Activated T-helper 17 cell treated with anti-CD3 and anti-CD28 coated beads, Interleukin-2, amount 50 U/mL, for 72 hours (primary cell): ENCODE results near the gene VAV1. TPM values are rescaled to one million over a fixed set of nuclear protein-coding genes. Genes with fewer than 3 reads are reported as not detected.
A peak's percentile ranks its signal among the peaks of the same experiment; 100 is the strongest.

Experiments used
- ATAC-seq: fragments of 150-1000 bp; cut with Tn5 transposase; replicated peaks from 2 replicates; pipeline ENCODE4 v1.10.0; 2021; ENCODE audit warnings: mild to moderate bottlenecking, moderate library complexity
- H3K27ac Mint-ChIP-seq: one replicate; pipeline ENCODE4 v1.8.0; 2022; ENCODE audit warnings: mixed read lengths
- H3K27me3 Mint-ChIP-seq: one replicate; pipeline ENCODE4 v1.8.0; 2022; ENCODE audit warnings: mixed read lengths
- H3K36me3 Mint-ChIP-seq: one replicate; pipeline ENCODE4 v1.8.0; 2022; ENCODE audit warnings: low read depth, mild to moderate bottlenecking, mixed read lengths
- H3K4me1 Mint-ChIP-seq: one replicate; pipeline ENCODE4 v1.8.0; 2022; ENCODE audit warnings: mixed read lengths
- H3K4me3 Mint-ChIP-seq: one replicate; pipeline ENCODE4 v1.8.0; 2022; ENCODE audit warnings: mild to moderate bottlenecking, mixed read lengths
- H3K9me3 Mint-ChIP-seq: one replicate; pipeline ENCODE4 v1.8.0; 2022; ENCODE audit warnings: mixed read lengths
- total RNA-seq, 2 donors: library from RNA; stranded (reverse); gene quantifications; one replicate each; pipeline ENCODE4 v1.2.3, GENCODE V29; 2022

The VAV1 gene
- total RNA-seq, 2 donors from 2014 or later, result 110 to 114 TPM

GRCh38 chr19:6842871-6843607, 70.5 kb downstream of the VAV1 start:
- Mint-ChIP-seq H3K4me1 (peaks cover 4% of the 10 kb centered on the region), H3K9me3 (no peaks in the 10 kb centered on the region), H3K27ac (no peak overlapping the region), H3K27me3 (no peaks in the 10 kb centered on the region), H3K4me3 (no peak overlapping the region), H3K36me3 (peaks cover 70% of the 10 kb centered on the region)
- ATAC-seq, result no peak

GRCh38 chr19:6847828-6848200, 75.3 kb downstream of the VAV1 start:
- no peak for ATAC-seq
- H3K27ac Mint-ChIP-seq, result no peak overlapping the region
- no peaks in the 10 kb centered on the region for H3K27me3 Mint-ChIP-seq
- H3K36me3 Mint-ChIP-seq, result peaks cover 78% of the 10 kb centered on the region
- no peak overlapping the region for H3K4me3 Mint-ChIP-seq
- H3K4me1 Mint-ChIP-seq, result no peaks in the 10 kb centered on the region
- H3K9me3 Mint-ChIP-seq, result no peaks in the 10 kb centered on the region

GRCh38 chr19:6848986-6849385, 76.5 kb downstream of the VAV1 start:
- Mint-ChIP-seq H3K9me3 (no peaks in the 10 kb centered on the region), H3K4me3 (no peak overlapping the region), H3K36me3 (peaks cover 77% of the 10 kb centered on the region), H3K27me3 (no peaks in the 10 kb centered on the region), H3K27ac (no peak overlapping the region), H3K4me1 (no peaks in the 10 kb centered on the region)
- ATAC-seq, result no peak

DNA sequence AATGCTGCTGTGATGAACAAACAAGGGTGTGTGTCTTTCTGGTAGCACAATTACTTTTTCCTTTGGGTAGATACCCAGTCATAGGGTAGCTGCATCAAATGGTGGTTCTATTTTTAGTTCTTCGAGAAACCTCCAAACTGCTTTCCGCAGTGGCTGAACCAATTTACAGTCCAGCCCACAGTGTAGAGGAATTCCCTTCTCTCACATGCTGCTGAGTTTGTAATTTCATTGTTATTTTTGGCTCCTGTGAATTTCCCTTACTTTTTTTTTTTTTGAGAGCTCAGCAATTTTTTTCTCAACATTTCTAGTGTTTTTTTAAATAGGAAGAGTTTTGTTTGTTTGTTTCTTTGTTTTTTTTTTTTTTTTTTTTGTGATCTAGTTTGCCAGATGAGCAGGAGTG, 77.4 kb downstream of the VAV1 start:
- peak; percentile 23 for ATAC-seq

DNA sequence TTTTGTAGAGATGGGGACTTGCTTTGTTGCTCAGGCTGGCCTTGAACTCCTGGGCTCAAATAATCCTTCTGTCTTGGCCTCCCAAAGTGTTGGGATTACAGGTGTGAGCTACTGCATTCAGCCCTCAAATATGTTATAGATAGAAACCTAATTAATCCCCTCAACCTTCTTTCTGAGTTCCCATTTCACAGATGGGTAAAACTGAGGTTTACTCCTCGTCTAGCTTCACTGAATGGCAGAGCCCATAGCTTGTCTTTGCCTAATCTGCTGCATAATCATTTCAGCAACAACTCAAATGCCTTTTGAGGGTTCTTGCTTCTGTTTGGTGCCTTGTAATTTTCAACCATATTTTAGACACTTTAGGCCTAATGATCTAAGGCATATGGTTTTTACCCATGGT, 78.9 kb downstream of the VAV1 start:
- no peaks in the 10 kb centered on the region for H3K27me3 Mint-ChIP-seq
- H3K36me3 Mint-ChIP-seq, result peaks cover 91% of the 10 kb centered on the region
- H3K9me3 Mint-ChIP-seq, result no peaks in the 10 kb centered on the region
- H3K4me3 Mint-ChIP-seq, result no peak overlapping the region
- H3K4me1 Mint-ChIP-seq, result peaks cover 6% of the 10 kb centered on the region
- no peak for ATAC-seq
- H3K27ac Mint-ChIP-seq, result no peak overlapping the region

More for the DNA sequence above, 77.4 kb downstream of the VAV1 start:
- Mint-ChIP-seq H3K9me3 (no peaks in the 10 kb centered on the region), H3K27ac (no peak overlapping the region), H3K36me3 (peaks cover 77% of the 10 kb centered on the region), H3K27me3 (no peaks in the 10 kb centered on the region), H3K4me3 (no peak overlapping the region), H3K4me1 (no peaks in the 10 kb centered on the region)

DNA sequence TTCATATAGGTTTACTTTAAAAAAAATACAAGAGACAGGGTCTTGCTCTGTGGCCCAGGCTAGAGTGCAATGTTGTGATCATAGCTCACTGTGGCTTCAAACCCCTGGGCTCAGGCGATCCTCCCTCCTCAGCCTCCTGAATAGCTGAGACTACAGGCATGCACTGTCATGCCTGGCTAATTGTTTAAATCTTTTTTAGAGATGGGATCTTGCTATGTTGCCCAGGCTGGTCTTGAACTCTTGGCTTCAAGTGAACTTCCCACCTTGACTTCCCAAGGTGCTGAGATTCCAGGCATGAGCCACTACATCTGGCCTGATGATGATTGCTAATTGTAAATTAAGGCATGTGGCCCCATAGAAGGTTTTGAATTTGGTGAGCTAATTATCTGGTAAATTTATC, 79.5 kb downstream of the VAV1 start:
- H3K36me3 Mint-ChIP-seq, result peaks cover 96% of the 10 kb centered on the region

GRCh38 chr19:6853868-6854267, 81.4 kb downstream of the VAV1 start:
- Mint-ChIP-seq H3K36me3 (peaks cover 84% of the 10 kb centered on the region), H3K4me1 (peaks cover 6% of the 10 kb centered on the region), H3K27ac (peak overlapping the region; percentile 66), H3K9me3 (no peaks in the 10 kb centered on the region), H3K27me3 (no peaks in the 10 kb centered on the region), H3K4me3 (no peak overlapping the region)
- no peak for ATAC-seq

More for the DNA sequence above, 79.5 kb downstream of the VAV1 start:
- Mint-ChIP-seq H3K4me1 (peaks cover 6% of the 10 kb centered on the region), H3K27me3 (no peaks in the 10 kb centered on the region), H3K9me3 (no peaks in the 10 kb centered on the region), H3K27ac (no peak overlapping the region), H3K4me3 (no peak overlapping the region)
- no peak for ATAC-seq

- H3K9me3 Mint-ChIP-seq, result no peaks in the 10 kb centered on the region
- H3K4me3 Mint-ChIP-seq, result no peak overlapping the region
- no peak for ATAC-seq
- peaks cover 75% of the 10 kb centered on the region for H3K36me3 Mint-ChIP-seq
- H3K4me1 Mint-ChIP-seq, result peaks cover 6% of the 10 kb centered on the region
- peak overlapping the region; percentile 66 for H3K27ac Mint-ChIP-seq
- H3K27me3 Mint-ChIP-seq, result no peaks in the 10 kb centered on the region
Observed at GRCh38 chr19:6854758-6855157, 82.2 kb downstream of the VAV1 start.

DNA sequence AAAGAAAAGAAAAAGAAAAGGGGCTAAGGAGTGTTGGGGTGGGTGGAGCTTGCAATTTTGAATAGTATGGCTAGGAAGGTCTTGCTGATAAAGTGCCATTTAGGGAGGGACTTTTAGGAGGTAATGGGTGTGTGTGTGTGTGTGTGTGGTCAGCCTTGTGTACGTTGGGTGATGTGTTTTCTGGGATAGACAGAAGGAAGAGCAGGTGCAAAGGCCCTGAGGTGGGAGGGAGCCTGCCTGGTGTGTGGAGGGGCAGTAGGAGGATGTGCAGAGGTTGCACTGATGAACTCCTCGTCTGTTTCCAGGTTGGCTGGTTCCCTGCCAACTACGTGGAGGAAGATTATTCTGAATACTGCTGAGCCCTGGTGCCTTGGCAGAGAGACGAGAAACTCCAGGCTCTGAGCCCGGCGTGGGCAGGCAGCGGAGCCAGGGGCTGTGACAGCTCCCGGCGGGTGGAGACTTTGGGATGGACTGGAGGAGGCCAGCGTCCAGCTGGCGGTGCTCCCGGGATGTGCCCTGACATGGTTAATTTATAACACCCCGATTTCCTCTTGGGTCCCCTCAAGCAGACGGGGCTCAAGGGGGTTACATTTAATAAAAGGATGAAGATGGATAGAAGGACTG, 84.4 kb downstream of the VAV1 start:
- H3K27me3 Mint-ChIP-seq, result no peaks in the 10 kb centered on the region
- peak overlapping the region; percentile 36 for H3K27ac Mint-ChIP-seq
- H3K36me3 Mint-ChIP-seq, result peaks cover 58% of the 10 kb centered on the region
- ATAC-seq, result no peak
- no peak overlapping the region for H3K4me3 Mint-ChIP-seq
- H3K4me1 Mint-ChIP-seq, result peaks cover 6% of the 10 kb centered on the region
- H3K9me3 Mint-ChIP-seq, result no peaks in the 10 kb centered on the region

- peak overlapping the region; percentile 50 for H3K27ac Mint-ChIP-seq
- H3K36me3 Mint-ChIP-seq, result peaks cover 9% of the 10 kb centered on the region
- no peaks in the 10 kb centered on the region for H3K9me3 Mint-ChIP-seq
- peak overlapping the region; percentile 83 for H3K4me3 Mint-ChIP-seq
- peaks cover 7% of the 10 kb centered on the region for H3K4me1 Mint-ChIP-seq
- no peaks in the 10 kb centered on the region for H3K27me3 Mint-ChIP-seq
- no peak for ATAC-seq
Observed at GRCh38 chr19:6861683-6862286, 89.3 kb downstream of the VAV1 start.

DNA sequence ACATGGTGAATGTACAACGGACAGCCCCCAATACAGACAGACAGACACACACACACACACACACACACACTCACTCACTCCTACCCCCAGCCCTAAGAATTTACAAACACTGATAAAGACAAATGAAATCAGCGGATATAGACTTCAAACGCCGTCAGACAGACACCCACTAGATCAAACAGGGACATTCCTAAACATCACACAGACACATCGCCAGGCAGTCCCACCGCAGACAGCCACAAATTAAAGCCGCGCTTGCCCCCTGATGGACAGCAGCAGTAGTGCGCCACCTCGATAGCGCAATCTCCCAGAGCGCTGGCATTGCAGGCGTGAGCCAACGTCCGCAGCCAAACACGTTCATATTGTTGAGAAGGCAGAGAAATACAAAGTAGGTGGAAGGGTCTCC, 90.2 kb downstream of the VAV1 start:
- Mint-ChIP-seq H3K36me3 (peaks cover under 1% of the 10 kb centered on the region), H3K27ac (peak overlapping the region; percentile 87), H3K9me3 (no peaks in the 10 kb centered on the region), H3K27me3 (no peaks in the 10 kb centered on the region), H3K4me1 (peaks cover 7% of the 10 kb centered on the region), H3K4me3 (peak overlapping the region; percentile 83)
- peak; percentile 86 for ATAC-seq

GRCh38 chr19:6864325-6864940, 91.9 kb downstream of the VAV1 start:
- Mint-ChIP-seq H3K27me3 (no peaks in the 10 kb centered on the region), H3K9me3 (no peaks in the 10 kb centered on the region), H3K4me1 (peaks cover 7% of the 10 kb centered on the region), H3K4me3 (no peak overlapping the region), H3K27ac (no peak overlapping the region), H3K36me3 (no peaks in the 10 kb centered on the region)
- no peak for ATAC-seq

GRCh38 chr19:6865849-6866248, 93.3 kb downstream of the VAV1 start:
- Mint-ChIP-seq H3K4me1 (peaks cover 7% of the 10 kb centered on the region), H3K9me3 (no peaks in the 10 kb centered on the region), H3K27me3 (no peaks in the 10 kb centered on the region), H3K27ac (no peak overlapping the region), H3K4me3 (no peak overlapping the region), H3K36me3 (no peaks in the 10 kb centered on the region)
- no peak for ATAC-seq

- Mint-ChIP-seq H3K4me3 (no peak overlapping the region), H3K36me3 (no peaks in the 10 kb centered on the region), H3K27me3 (no peaks in the 10 kb centered on the region), H3K9me3 (no peaks in the 10 kb centered on the region), H3K27ac (no peak overlapping the region), H3K4me1 (peaks cover 7% of the 10 kb centered on the region)
- no peak for ATAC-seq
Observed at GRCh38 chr19:6866741-6867151, 94.2 kb downstream of the VAV1 start.

DNA sequence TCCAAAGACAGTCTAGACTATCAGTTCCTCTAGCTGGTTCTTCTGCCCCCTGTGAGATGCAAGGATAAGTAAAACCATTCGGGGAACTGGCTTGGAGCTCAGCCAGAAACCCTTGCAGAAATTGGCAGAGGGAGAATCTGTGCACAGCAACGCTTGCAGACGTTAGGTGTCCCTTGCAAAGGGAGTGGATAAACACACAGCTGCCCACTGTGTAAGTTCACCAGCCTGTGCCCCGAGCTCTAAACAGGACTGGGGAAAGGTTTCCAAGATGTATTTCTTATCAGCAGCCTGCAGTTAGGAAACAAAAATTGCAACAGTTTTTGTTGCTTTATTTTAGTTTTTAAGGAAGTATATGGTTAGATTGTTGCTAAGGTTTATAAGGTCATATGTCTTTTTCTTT, 95.8 kb downstream of the VAV1 start:
- Mint-ChIP-seq H3K9me3 (no peaks in the 10 kb centered on the region), H3K4me1 (no peaks in the 10 kb centered on the region), H3K27ac (peak overlapping the region; percentile 41), H3K36me3 (no peaks in the 10 kb centered on the region), H3K4me3 (no peak overlapping the region), H3K27me3 (no peaks in the 10 kb centered on the region)
- no peak for ATAC-seq
